HEK293 (cell line): ENCODE measurements around the gene S1PR3.

ENCODE experiments used
- ATF2 ChIP-seq: fragments of 450-650 bp; formaldehyde crosslinking; IDR thresholded peaks from 2 replicates; pipeline ENCODE4 v1.5.1; 2016; ENCODE audit warnings: missing biosample characterization, missing genetic modification characterization, low read depth
- CTCF ChIP-seq: fragments of 450-650 bp; formaldehyde crosslinking; IDR thresholded peaks from 2 replicates; pipeline ENCODE4 v1.5.1; 2016; ENCODE audit warnings: missing biosample characterization, missing genetic modification characterization
- KLF1 ChIP-seq: fragments of 450-650 bp; formaldehyde crosslinking; IDR thresholded peaks from 2 replicates; pipeline ENCODE4 v1.5.1; 2016; ENCODE audit warnings: missing biosample characterization, missing genetic modification characterization
- ZNF354C ChIP-seq: fragments of 450-650 bp; formaldehyde crosslinking; IDR thresholded peaks from 2 replicates; pipeline ENCODE4 v1.5.1; 2016; ENCODE audit warnings: missing biosample characterization, missing genetic modification characterization, low read depth, borderline replicate concordance

- TF ChIP-seq KLF1 (tag by site-specific recombination) (no peak), ATF2 (no peak), CTCF (tag by site-specific recombination) (no peak), ZNF354C (tag by site-specific recombination) (no peak)
Observed at GRCh38 chr9:89009546-89009840, 18.2 kb downstream of the S1PR3 start.
